Glomerular endothelial cell (primary cell): ENCODE results near the gene RABL2B. TPM values are rescaled to one million over a fixed set of nuclear protein-coding genes. Genes with fewer than 3 reads are reported as not detected.
"Not testable (repeated sequence)": the region's sequence is repeated elsewhere in the genome, so short reads cannot be mapped to it uniquely, and the experiment has no call there.

Source experiments
- DNase-seq: peaks from one replicate; pipeline ENCODE4 v3.0.0-alpha.2; 2011; ENCODE audit warnings: low read depth, low spot score; ENCODE audit errors: extremely low read depth
- total RNA-seq: library from RNA; depleted of rRNA; stranded (reverse); fragments of >200 nt; gene quantifications from 2 replicates; pipeline ENCODE4 v1.2.3, GENCODE V29; 2015

RABL2B gene
- total RNA-seq = 9.6 and 15.3 TPM in 2 replicates

DNA sequence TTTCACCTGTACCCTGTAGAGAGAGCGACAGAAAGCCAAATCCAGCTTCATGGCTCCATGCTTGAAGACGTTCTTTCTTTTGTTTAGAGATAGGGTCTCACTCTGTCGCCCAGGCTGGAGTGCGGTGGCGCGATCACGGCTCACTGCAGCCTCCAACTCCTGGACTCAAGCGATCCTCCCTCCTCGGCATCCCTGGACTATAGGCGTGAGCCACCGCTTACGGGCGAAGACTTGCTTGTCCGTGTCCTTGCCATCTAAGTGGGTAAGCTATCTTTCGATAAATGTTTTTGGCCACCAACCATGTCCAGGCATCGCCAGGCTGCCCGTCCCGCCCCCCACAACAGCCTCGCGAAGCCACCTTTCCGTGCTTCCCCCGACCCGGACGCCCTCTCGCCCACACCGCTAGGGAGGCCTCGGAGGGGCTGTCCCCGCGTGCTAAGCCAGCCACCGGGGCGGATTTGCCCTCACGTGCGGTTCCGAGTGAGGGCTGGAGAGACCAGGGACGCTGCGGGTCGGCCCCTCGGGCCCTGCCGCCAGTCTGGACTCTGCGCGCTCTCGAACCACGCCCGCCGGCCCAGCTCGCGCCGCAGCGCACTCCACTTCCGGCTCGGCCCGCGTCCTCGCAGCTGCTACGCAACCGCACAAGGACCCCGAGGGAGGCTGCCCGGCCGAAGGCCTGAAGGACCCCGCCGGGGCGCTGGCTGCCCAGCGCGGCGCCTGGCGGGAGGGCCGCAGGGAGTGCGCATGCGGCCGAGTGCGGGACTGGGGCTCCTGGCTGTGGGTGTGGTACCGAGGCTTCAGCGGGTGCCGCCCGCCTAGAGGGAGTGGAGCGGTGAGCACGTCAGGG, at the start of gene RABL2B:
TSS of gene RABL2B (minus strand) at position 604 of the 847 bp plus-strand sequence. CDS start 1,342 bp downstream, outside the sequence.
- not testable (repeated sequence) for DNase-seq

- not testable (repeated sequence) for DNase-seq
These were observed 3.5 kb upstream of the RABL2B start for GRCh38 chr22:50786936-50787335.

- DNase-seq = not testable (repeated sequence)
These were observed 1.9 kb upstream of the RABL2B start for GRCh38 chr22:50785289-50785688.

DNA sequence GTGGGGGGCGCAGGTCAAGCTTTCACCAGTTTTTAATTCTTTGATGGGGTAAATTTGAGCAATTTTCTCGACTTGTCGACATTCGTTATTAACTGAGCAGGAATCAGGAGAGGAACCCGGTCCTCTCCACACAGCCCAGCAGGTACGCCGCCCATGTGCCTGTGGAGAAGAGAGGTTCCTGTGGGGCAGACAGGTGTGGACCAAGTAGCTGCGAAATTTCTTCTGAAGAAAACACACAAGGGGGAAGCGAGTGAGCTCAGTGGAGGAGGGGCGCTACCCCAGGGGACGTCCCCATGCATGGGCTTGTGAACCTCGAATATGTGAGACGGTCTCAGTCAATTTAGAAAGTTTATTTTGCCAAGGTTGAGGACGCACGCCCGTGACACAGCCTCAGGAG, 442 bp upstream of the RABL2B start:
- not testable (repeated sequence) for DNase-seq

DNA sequence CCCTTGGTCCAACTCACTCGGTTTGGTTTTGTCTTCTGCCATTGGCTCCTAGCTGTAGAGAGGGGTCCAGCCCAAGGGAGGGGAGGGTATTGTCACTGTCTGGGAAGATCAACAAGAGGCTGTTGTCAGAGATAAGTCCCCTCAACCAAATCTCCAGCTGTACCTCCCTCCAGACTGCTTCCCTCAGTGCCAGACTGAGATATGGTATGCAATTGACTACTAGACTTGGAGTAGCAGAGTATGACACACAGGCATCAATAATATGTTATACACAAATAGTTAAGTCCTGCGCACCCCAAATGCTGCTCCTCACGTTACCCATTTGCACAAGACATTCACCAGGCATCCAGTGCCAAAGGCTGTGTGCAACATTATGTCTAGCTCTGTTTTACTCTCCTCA, 1.2 kb downstream of the RABL2B start:
- DNase-seq = not testable (repeated sequence)

DNA sequence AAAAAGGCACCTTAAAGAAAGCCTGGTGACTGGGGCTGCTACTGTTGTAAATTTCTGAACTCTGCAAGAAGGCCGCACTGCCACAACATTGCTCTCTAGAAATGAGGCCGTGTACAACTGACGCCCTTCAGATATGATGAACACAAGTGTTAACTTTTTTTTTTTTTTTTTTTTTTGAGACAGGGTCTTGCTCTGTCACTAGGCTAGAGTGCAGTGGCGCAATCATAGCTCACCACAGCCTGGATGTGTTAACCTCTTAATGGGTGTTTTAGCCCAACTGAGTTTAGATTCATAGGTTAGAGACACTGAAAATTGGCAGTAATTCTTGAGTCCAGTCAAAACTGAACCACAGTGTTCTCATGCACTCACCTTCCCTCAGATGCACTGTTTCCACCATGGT, 3.2 kb downstream of the RABL2B start:
- DNase-seq = not testable (repeated sequence)

DNA sequence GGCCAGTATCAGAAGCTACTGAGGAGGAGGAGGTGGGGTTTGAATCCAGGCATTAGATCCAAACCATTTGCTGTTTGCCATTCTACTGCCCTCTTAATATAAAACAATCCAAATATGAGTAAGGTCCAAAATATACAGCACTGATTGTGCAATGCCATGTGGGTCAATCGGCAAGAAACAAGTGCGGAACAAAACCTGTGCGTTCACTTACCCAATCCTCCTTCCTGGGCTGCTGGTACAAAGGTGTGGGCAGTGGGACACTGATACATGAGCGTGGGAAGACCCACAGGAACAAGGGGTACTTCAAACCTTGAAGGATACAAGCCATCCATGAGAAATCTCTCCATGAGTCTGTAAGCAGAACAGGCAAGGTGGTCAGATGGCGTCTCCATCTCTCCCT, 5.8 kb downstream of the RABL2B start:
- not testable (repeated sequence) for DNase-seq

GRCh38 chr22:50775132-50775531, 8.3 kb downstream of the RABL2B start:
- DNase-seq = not testable (repeated sequence)

- DNase-seq = not testable (repeated sequence)
These were observed 19.1 kb downstream of the RABL2B start for GRCh38 chr22:50764288-50764687.

DNA sequence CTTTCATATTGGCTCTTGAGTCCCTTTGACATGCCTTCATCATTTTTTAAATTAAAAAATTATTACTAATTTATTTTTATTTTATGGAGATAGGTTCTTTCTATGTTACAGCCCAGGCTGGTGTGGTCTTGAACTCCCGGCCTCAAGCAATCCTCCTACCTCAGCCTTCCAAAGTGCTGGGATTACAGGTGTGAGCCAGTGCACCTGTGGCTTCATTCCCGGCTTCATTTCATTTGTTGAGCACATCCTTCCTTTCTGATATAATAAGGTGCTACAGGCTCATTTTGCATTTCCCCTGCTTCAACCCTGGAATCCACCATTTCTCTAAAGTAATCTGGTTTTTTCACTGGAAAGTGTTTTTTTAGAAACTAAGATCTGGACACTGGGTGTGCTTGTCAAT, 21.6 kb downstream of the RABL2B start:
- DNase-seq = not testable (repeated sequence)

- DNase-seq = not testable (repeated sequence)
These were observed 23.7 kb downstream of the RABL2B start for GRCh38 chr22:50759597-50760341.

- not testable (repeated sequence) for DNase-seq
These were observed 26.4 kb downstream of the RABL2B start for GRCh38 chr22:50756949-50757491.

GRCh38 chr22:50756406-50756805, 27.0 kb downstream of the RABL2B start:
- DNase-seq = not testable (repeated sequence)

- DNase-seq = not testable (repeated sequence)
These were observed 28.2 kb downstream of the RABL2B start for GRCh38 chr22:50755251-50755650.

DNA sequence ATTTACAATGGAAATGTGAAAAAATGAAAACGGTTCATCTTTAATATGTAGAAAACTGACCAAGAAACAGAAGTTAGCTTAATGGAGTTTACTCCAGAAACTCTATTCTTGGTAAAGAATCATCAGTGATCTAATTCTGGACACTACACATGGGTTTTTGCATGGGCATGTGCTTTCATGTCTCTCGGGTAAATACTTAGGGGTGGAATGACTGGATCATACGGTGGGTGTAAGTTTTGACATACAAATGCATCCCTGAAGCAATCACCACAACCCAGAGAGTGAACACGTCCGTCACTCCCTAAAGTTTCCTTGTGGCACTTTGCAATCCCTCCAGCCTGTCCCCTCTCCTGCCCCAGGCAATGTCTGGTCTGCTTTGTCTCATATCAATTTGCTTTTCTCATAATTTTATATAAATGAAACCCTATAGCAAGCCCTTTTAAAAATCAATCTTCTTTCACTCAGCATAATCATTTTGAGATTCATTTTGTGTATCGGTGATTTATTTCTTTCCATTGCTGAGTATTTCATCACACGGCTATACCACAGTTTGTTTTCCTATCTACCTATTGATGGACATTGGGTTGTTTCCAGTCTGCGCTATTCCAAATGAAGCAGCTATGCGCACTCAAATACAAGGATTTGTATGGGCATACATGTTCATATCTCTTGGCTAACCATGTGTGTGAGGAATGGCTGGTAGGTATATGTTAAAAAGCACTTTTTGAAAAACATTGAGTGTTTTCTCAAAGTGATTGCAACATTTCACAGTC, 33.9 kb downstream of the RABL2B start:
- not testable (repeated sequence) for DNase-seq

GRCh38 chr22:50748630-50749029, 34.8 kb downstream of the RABL2B start:
- not testable (repeated sequence) for DNase-seq

DNA sequence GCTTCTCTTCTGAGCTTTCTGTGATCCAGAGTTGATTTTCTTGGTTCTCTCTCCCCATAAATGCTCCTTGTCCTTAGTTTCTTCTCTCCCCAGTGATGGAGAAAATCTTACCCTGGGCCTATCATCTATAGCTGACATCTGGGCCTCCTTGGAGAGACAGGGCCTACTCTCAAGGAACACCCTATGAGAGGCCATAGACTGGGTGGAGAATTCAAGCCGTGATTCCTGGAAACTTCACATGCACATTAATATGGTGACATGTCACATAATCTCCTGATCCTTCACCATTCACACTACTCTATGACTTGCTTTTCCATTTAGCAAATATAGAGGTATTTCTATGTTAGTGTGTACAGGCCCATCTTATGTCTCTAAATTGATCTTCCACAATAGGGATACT, 35.9 kb downstream of the RABL2B start:
- DNase-seq = not testable (repeated sequence)

DNA sequence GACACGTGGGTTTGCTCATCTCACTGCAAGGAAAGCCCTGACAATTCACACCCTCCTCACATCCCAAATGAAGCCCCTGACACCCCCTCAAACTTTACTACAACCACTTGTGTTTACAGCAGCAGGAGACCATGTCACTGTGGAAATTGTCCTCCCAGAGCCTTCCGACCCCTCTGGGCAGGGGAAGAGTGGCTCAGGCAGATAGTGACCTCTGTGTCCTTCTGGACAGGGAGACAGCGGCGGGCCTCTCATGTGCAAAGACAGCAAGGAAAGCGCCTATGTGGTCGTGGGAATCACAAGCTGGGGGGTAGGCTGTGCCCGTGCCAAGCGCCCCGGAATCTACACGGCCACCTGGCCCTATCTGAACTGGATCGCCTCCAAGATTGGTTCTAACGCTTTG, 39.0 kb downstream of the RABL2B start:
- not testable (repeated sequence) for DNase-seq

DNA sequence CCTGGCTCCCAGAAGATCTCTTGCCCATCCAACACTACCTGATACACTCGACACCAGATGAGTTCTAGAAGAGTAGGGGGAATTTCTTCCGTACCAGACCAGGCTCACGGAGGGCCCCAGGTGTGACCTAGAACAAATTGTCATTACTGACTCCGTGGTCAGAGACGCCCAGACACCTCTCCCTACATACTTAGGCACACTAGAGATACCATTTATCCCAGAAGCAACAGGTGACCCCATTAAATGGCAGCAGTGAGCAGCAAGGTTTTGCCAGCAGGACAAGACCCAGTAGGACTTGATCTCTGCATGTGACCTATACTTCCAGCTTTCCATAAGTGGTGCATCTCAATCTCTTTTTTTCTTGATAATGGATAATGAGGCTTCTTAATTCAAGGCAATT, 42.7 kb downstream of the RABL2B start:
- not testable (repeated sequence) for DNase-seq

DNA sequence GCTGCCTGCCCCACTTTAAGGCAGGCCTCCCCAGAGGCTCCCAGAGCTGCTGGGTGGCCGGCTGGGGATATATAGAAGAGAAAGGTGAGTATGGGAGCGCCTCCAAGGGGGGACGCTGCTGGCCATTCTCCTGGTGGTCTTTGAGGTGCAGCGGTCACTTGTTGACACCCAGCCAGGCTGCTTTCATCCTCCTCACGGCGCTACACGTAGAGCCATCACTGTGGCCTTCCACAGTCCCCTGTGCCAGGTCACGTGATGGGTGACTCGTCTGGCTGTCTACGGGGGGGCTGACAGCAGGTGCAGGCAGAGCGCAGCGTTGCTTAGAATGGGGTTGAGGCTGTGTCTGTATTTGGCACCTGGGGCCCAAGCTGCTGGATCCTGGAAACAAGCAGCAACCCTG, 43.5 kb downstream of the RABL2B start:
- DNase-seq = no peak

- DNase-seq = no peak
These were observed 44.2 kb downstream of the RABL2B start for GRCh38 chr22:50739279-50739691.
